Activated naive CD8-positive, alpha-beta T cell (primary cell): ENCODE results near the gene SSH3.
A peak's percentile ranks its signal among the peaks of the same experiment; 100 is the strongest.
"Not testable (repeated sequence)": the region's sequence is repeated elsewhere in the genome, so short reads cannot be mapped to it uniquely, and the experiment has no call there.

Source experiments
- H3K27ac Mint-ChIP-seq: one replicate; pipeline ENCODE4 v1.8.0; 2021; ENCODE audit warnings: mixed read lengths
- H3K27me3 Mint-ChIP-seq: one replicate; pipeline ENCODE4 v1.8.0; 2021; ENCODE audit warnings: mixed read lengths
- H3K36me3 Mint-ChIP-seq: one replicate; pipeline ENCODE4 v1.8.0; 2021; ENCODE audit warnings: mixed read lengths
- H3K4me1 Mint-ChIP-seq: one replicate; pipeline ENCODE4 v1.8.0; 2021; ENCODE audit warnings: low read depth, mixed read lengths
- H3K4me3 Mint-ChIP-seq: one replicate; pipeline ENCODE4 v1.8.0; 2021; ENCODE audit warnings: mild to moderate bottlenecking, mixed read lengths
- H3K9me3 Mint-ChIP-seq: one replicate; pipeline ENCODE4 v1.8.0; 2021; ENCODE audit warnings: low read depth, mixed read lengths

SSH3 gene, protein sequence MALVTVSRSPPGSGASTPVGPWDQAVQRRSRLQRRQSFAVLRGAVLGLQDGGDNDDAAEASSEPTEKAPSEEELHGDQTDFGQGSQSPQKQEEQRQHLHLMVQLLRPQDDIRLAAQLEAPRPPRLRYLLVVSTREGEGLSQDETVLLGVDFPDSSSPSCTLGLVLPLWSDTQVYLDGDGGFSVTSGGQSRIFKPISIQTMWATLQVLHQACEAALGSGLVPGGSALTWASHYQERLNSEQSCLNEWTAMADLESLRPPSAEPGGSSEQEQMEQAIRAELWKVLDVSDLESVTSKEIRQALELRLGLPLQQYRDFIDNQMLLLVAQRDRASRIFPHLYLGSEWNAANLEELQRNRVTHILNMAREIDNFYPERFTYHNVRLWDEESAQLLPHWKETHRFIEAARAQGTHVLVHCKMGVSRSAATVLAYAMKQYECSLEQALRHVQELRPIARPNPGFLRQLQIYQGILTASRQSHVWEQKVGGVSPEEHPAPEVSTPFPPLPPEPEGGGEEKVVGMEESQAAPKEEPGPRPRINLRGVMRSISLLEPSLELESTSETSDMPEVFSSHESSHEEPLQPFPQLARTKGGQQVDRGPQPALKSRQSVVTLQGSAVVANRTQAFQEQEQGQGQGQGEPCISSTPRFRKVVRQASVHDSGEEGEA

DNA sequence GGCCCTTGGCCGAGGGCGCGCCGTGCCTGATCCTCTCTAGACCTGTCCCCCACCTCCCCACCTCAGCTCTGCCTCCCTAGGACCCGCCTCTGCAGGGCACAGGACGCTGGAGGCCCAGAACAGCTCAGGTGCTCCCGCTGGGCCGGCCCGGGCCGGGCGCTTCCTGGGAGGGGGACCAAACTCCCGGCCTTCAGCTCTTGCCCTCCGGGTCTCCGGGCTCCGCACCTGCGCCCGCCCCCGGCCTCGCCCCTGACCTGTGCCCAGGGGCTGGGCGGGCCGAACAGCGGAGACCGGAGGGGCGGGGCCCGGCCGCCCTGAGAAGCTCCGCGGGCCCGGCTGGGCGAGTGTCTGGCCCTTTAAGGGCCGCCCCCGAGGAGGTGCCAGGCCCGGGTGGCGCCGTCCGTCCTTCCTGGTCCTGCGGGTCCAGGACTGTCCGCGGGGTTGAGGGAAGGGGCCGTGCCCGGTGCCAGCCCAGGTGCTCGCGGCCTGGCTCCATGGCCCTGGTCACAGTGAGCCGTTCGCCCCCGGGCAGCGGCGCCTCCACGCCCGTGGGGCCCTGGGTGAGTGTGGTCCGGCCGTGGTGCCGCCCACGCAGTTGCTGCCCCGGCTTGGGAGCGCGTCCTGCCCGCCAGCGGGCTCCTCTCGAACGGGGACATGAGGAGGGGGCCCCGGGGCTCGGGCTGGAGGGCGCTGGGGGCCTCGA lies at the start of gene SSH3:
TSS of gene SSH3 (plus strand) at position 399 of the 703 bp plus-strand sequence. CDS start at position 495, 96 bp downstream.
- Mint-ChIP-seq H3K36me3 (peaks cover 4% of the 10 kb centered on the region), H3K4me3 (peak within 1 kb of the TSS; percentile 38), H3K9me3 (no peaks in the 10 kb centered on the region), H3K4me1 (peaks cover 13% of the 10 kb centered on the region), H3K27me3 (no peaks in the 10 kb centered on the region), H3K27ac (peak within 1 kb of the TSS; percentile 34)

DNA sequence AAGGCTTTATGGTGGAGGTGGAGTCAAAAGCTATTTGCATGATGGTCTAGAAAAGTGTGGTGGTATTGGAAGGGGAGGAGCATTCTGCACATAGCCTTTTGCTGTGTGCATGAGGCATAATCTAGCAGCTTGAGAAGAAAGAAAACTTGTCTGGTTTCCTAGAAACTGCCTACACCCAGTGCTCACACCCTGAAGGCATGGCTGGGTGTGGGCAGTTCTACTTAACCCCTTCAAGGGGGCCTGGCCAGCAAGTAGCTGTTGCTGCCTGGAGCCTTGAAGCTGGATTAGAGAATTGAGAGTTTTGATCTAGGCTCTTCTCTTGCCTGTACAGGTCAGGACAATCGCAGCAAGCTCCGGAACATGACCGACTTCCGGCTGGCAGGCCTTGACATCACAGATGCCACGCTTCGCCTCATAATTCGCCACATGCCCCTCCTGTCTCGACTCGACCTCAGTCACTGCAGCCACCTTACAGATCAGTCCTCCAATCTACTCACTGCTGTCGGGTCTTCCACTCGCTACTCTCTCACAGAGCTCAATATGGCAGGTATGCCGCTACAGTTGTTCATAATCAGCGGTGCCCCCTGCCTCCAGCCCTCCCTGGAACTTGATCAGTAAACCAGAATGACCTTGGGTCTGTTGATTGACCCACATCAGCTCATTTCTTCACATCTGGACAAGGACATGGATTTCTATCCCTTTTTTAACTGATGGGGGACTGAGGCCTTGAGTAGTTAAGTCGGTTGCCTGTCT lies 49.3 kb upstream of the SSH3 start:
- Mint-ChIP-seq H3K36me3 (peaks cover 7% of the 10 kb centered on the region), H3K27ac (peak overlapping the region; percentile 75), H3K4me1 (peaks cover 38% of the 10 kb centered on the region), H3K4me3 (no peak overlapping the region), H3K9me3 (no peaks in the 10 kb centered on the region), H3K27me3 (no peaks in the 10 kb centered on the region)

DNA sequence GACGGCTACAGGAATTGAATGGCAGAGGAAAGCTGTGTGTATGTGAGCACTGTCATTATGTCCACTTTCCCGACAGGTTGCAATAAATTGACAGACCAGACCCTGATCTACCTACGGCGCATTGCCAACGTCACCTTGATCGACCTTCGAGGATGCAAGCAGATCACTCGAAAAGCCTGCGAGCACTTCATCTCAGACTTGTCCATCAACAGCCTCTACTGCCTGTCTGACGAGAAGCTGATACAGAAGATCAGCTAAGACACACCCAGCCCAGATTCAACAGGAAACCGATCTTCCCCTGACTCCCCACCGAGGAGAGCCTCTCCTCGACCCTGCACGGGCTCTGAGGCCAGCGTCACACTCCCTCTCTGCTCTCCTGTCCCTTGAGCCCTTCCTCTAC lies 48.5 kb upstream of the SSH3 start:
- peak overlapping the region; percentile 75 for H3K27ac Mint-ChIP-seq
- H3K4me3 Mint-ChIP-seq = no peak overlapping the region
- no peaks in the 10 kb centered on the region for H3K27me3 Mint-ChIP-seq
- no peaks in the 10 kb centered on the region for H3K9me3 Mint-ChIP-seq
- peaks cover 7% of the 10 kb centered on the region for H3K36me3 Mint-ChIP-seq
- H3K4me1 Mint-ChIP-seq = peaks cover 40% of the 10 kb centered on the region

DNA sequence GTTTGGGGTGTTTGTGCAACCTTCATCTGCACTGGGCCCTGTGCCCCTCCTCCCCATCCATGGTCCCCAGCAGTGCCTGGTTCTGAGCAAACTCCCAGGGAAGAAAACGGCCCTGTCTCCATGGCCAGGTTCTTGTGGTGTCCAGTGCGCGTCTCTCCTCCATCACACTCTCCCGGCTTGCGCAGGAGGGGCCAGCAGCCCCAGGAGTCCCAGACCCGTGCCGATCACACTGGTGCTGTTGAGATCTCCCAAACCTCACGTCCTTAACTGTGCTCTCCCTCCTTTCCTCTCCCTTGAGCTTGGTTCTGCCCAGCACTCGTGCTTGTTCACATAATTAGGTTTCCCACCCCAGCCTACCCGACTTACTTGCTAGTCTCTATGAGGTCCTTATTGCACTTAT lies 48.0 kb upstream of the SSH3 start:
- Mint-ChIP-seq H3K4me3 (no peak overlapping the region), H3K27me3 (no peaks in the 10 kb centered on the region), H3K27ac (no peak overlapping the region), H3K4me1 (peaks cover 41% of the 10 kb centered on the region), H3K9me3 (no peaks in the 10 kb centered on the region), H3K36me3 (peaks cover 7% of the 10 kb centered on the region)

DNA sequence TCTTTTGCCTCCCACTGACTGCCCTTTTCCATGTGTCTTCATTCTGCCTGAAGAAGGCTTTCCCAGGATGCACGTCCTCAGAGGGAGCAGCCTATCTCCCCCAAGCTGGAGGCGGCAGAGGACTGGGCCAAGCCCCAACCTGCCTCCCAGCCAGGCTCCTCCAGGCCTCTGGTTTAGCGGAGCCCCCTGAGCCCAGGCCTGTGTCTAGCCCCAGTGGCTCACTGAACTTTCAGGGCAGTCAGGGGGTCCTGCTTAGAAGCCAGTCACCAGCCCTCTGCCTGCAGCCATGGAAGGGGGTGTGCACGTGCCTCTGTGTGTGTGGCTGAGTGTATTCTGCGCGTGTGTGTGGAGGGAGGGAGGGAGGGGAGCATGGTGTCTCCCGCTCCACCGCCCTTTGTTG lies 47.5 kb upstream of the SSH3 start:
- no peaks in the 10 kb centered on the region for H3K27me3 Mint-ChIP-seq
- peaks cover 7% of the 10 kb centered on the region for H3K36me3 Mint-ChIP-seq
- peaks cover 40% of the 10 kb centered on the region for H3K4me1 Mint-ChIP-seq
- H3K27ac Mint-ChIP-seq = no peak overlapping the region
- no peak overlapping the region for H3K4me3 Mint-ChIP-seq
- no peaks in the 10 kb centered on the region for H3K9me3 Mint-ChIP-seq

DNA sequence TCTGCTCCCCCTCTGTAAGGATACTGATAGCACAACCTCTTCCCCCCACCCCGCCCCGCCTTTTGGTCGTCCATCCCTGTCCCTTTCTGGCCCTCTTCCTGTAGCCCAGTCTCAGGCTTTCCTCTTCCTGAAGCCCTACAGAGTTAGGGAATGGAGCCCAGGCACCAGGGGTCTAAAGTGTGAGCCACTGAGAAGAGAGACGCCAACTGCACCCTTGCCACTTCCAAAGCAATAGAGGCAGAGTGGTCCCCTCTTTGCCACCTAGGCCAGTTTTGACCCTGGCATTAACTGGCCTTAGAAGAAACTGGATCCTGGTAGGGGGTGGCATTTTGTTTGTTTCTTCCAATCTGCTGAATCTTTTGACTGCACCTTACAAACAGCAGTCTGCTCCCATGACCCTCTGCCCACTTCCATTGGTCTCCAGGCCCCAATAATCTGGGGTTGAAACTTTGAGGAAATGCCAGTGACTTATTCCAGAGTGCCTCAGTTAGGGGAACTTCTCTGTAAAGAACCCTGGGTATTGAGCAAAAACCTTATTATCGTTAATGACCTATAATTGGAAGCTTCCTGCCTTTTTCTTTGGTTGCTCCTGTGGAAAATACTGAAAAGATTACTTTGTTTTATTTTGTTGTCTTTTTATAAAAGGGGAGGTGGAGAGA lies 46.7 kb upstream of the SSH3 start:
- Mint-ChIP-seq H3K27me3 (no peaks in the 10 kb centered on the region), H3K36me3 (peaks cover 7% of the 10 kb centered on the region), H3K4me3 (no peak overlapping the region), H3K4me1 (peaks cover 43% of the 10 kb centered on the region), H3K27ac (peak overlapping the region; percentile 46), H3K9me3 (no peaks in the 10 kb centered on the region)

DNA sequence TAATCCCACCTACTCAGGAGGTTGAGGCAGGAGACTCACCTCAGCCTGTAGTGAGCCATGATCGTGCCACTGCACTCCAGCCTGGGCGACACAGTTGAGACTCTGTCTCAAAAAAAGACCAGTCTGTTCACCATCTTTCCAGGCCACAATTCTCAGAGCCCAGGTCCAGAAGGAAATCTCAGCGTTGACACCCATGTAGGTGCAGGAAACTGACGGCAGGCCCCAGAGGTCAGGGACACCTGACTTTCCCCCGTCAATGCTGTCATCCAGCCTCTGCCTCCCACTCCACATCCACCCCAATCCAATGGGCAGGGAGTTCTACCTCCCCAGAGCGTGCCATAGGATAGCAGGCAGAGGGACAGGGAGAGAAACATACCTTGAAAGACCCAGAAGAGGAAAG lies 42.9 kb upstream of the SSH3 start:
- H3K36me3 Mint-ChIP-seq = peaks cover 3% of the 10 kb centered on the region
- H3K27me3 Mint-ChIP-seq = no peaks in the 10 kb centered on the region
- peaks cover 45% of the 10 kb centered on the region for H3K4me1 Mint-ChIP-seq
- no peaks in the 10 kb centered on the region for H3K9me3 Mint-ChIP-seq
- H3K4me3 Mint-ChIP-seq = peak overlapping the region; percentile 30
- no peak overlapping the region for H3K27ac Mint-ChIP-seq

DNA sequence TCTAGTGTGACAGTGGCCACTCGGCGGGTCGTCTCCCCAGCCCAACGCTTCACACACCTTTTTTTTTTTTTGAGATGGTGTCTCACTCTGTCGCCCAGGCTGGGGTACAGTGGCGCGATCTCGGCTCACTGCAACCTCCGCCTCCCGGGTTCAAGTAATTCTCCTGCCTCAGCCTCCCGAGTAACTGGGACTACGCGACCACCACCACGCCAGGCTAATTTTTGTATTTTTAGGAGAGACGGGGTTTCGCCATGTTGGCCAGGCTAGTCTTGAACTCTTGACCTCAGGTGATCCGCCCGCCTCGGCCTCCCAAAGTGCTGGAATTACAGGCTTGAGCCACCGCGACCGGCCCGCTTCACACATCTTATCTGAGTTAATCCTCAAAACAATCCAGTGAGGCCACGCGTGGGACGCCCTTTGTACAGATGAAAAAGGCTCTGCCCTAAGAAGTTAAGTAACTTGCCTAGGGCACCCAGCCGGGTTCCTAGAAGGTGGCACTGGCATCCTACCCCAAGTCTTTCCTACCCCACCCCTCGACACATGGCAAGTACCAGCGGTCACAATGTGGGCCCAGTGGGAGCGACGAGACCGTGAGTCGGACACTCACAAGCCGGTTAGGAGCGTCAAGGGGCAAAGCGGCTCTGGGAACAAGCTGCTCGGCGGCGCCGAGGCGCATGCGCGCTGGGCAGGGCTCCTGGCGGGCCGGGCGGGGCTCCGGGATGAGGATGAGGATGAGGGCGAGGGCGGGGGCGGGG lies 42.3 kb upstream of the SSH3 start:
- H3K4me1 Mint-ChIP-seq = peaks cover 49% of the 10 kb centered on the region
- H3K4me3 Mint-ChIP-seq = peak overlapping the region; percentile 69
- H3K27ac Mint-ChIP-seq = peak overlapping the region; percentile 46

DNA sequence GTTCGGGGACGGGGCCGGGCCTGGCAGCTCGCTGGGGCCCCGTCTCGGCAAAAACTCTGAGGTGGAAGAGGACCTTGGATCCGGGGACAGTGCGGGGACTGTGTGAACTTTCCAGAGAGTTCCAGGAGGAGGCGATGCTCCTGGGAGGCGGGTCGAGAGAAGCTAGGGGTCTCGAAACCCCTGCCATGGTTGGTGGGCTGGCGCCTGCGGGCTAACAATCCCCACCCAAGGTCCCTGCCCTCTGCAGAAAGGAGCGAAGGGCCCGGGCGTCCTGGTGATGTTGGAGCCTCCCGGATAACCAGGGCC lies 41.7 kb upstream of the SSH3 start:
- Mint-ChIP-seq H3K27me3 (no peaks in the 10 kb centered on the region), H3K4me1 (peaks cover 49% of the 10 kb centered on the region), H3K9me3 (no peaks in the 10 kb centered on the region), H3K27ac (no peak overlapping the region), H3K36me3 (no peaks in the 10 kb centered on the region), H3K4me3 (no peak overlapping the region)

More for the DNA sequence above, 42.3 kb upstream of the SSH3 start:
- H3K9me3 Mint-ChIP-seq, H3K36me3 Mint-ChIP-seq, H3K27me3 Mint-ChIP-seq: not testable (repeated sequence)

DNA sequence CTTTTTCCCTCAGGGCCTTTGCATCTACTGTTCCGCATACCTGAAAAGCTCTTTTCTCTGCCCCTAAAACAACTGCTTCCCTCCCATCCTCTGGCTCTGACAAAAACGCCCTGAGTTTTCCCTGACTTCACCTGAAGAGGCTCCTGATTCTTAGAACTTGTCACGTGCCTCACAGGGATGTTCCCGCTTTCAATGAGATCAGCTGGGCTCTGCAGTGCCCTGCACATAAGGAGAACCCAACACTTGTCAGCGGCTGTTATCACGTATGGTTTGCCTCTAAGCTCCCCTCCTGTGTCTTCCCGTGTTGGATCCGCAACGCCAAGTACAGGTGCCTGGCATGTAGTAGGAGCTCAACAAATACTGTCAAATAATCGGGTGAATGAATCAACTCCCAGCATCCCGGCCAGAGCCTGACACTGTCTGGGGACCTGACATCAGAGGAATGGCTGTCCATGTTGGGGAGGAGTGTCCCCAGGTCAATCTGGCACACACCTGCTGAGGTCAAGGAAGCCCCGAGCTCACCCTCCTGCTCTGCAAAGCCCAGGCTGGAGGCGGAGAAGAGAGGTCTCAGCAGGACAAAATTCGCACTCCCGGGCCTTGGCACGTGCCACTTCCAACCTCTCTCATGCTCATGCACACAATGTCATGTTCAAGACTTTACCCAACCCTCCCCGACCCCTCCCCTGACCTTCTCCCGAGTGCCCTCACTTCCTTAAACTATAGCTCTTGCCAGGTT lies 41.2 kb upstream of the SSH3 start:
- peak overlapping the region; percentile 79 for H3K4me3 Mint-ChIP-seq
- peaks cover 49% of the 10 kb centered on the region for H3K4me1 Mint-ChIP-seq
- no peaks in the 10 kb centered on the region for H3K27me3 Mint-ChIP-seq
- H3K9me3 Mint-ChIP-seq = no peaks in the 10 kb centered on the region
- H3K36me3 Mint-ChIP-seq = no peaks in the 10 kb centered on the region
- H3K27ac Mint-ChIP-seq = peak overlapping the region; percentile 72

DNA sequence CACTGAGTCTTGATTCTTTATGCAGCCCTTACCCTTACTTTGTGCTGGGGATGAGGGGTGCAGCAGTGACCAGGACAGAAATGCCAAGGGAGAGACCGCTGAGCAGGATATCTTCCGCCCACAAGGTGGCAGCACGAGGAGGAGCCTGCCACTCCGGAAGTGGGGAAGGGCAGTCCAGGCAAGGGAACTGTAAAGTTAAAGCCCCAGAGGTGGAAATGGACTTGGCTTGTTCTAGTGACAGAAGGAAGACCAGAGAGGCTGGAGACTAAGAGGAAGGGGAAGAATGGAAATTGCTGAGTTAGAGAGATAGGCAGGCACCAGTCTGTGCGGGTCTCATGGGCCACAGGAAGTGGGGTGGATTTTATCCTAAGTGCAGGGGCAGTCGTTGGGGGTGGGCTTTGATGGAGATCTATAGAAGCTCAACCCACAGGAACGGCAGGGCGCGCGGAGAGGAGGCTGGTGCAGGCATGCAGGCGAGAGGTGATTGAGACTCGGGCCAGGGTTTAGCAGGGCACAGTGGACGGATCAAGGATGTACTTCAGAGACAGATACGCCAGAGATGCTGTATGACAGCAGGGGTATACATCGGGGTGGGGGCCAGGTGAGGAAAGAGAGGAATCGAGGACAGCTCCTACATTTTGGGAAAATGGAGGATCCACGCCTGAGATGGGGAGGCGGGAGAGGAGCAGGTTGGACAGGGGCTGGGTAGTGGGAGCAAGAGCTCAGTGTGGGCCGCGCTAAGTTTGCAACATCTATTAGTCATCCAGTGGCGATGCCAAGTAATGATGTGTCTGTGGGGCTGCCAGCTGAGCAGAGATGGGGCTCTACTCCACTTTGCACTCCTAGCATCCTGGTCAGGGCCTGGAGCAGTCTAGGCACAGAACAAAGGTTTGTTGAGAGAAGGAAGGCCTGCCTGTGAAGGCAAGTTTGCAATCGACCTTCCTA lies 40.3 kb upstream of the SSH3 start:
- peaks cover 54% of the 10 kb centered on the region for H3K4me1 Mint-ChIP-seq
- peaks cover under 1% of the 10 kb centered on the region for H3K36me3 Mint-ChIP-seq
- peak overlapping the region; percentile 79 for H3K4me3 Mint-ChIP-seq
- H3K27me3 Mint-ChIP-seq = no peaks in the 10 kb centered on the region
- H3K27ac Mint-ChIP-seq = peak overlapping the region; percentile 75
- no peaks in the 10 kb centered on the region for H3K9me3 Mint-ChIP-seq

DNA sequence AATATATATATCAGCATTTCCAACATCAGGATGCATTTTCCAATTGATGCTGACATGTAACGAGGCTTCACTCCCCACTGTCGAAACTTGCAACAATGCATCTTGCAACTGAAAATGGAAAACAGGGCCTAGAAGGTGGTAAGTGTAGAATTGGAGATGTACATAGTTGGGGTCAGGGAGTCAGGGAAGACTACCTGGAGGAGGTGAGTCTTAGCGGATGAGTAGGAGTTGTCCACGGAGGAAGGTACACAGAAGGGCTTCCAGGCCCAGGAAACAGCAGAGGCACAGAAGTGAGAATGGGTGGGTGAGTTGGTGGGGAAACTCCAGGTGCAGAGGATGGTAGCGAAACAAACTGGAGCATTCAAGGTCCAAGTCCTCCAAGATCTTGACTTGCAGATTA lies 39.1 kb upstream of the SSH3 start:
- Mint-ChIP-seq H3K4me3 (peak overlapping the region; percentile 82), H3K27me3 (no peaks in the 10 kb centered on the region), H3K36me3 (peaks cover 2% of the 10 kb centered on the region), H3K4me1 (peaks cover 67% of the 10 kb centered on the region), H3K9me3 (no peaks in the 10 kb centered on the region), H3K27ac (no peak overlapping the region)
